ENCODE results near the gene FANK1.

Gene FANK1

GRCh38 chr10:125880719-125881118 lies 15.6 kb upstream of the FANK1 start:
- no peak for ATAC-seq
- TF ChIP-seq PPARA (CRISPR knock-in tag; IDR thresholded peaks at IDR 0.05; ENCODE audit: borderline replicate concordance) (no peak), ZNF8 (CRISPR knock-in tag; IDR thresholded peaks at IDR 0.05) (no peak), TOX (CRISPR knock-in tag; IDR thresholded peaks at IDR 0.05; ENCODE audit: borderline replicate concordance) (no peak), CSDC2 (CRISPR knock-in tag; IDR thresholded peaks at IDR 0.05) (no peak)

DNA sequence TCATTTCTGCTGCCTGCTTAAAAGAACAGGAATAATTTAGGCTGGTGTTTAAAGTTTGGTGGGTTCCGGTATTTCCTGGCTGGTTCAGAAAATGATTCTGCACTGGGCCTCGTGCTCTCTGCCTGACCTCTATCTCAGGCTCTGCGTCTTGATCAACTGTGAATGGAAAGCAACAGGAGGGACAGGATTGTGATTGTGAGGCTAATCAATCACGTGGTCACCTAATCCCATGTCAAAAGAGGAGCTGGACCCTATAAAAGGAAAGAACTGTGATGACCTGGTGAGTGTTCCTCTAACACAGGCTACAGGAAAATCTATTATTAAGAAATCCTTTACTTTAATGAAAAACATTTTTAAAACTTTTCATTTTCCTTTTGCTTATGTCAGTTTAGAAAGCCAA lies 15.2 kb upstream of the FANK1 start, which contains the start of gene DHX32:
Gene DHX32, minus strand, starts transcription at position 101 of the 400 bp plus-strand sequence. CDS start 468 bp downstream, outside the sequence.
- TF ChIP-seq ZFP3 (CRISPR knock-in tag; IDR thresholded peaks at IDR 0.05) (no peak), ZC3H10 (CRISPR knock-in tag; IDR thresholded peaks at IDR 0.05) (no peak), GLIS3 (CRISPR knock-in tag; IDR thresholded peaks at IDR 0.05) (no peak)
- no peak for ATAC-seq

DNA sequence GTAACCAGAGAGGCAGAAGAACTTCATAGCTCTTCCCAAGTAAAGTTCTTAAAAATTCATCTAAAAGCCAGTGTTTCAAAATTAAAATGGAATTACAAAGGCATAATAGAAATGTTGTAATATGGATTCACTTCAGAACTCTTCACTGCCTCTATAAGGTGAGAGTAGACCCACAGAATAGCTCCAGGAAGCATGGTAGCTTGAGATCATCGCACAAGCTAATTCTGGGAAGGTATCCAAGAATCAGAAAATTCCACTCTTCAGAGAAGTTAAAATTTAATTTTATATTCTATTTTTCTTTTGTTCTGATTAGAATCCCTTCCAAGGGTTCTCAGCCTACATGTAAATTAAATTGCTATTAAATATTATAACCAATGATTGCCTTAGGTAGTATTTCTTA lies 13.8 kb upstream of the FANK1 start:
- TF ChIP-seq CSRNP3 (CRISPR knock-in tag; IDR thresholded peaks at IDR 0.05) (no peak), ARNTL (CRISPR knock-in tag; IDR thresholded peaks at IDR 0.05; ENCODE audit: borderline replicate concordance, low read depth) (no peak), POU6F1 (CRISPR knock-in tag; IDR thresholded peaks at IDR 0.05; ENCODE audit: borderline replicate concordance, low read depth) (no peak), ZFP30 (CRISPR knock-in tag; IDR thresholded peaks at IDR 0.05) (no peak), OSR1 (CRISPR knock-in tag; IDR thresholded peaks at IDR 0.05) (no peak), ISL1 (CRISPR knock-in tag; IDR thresholded peaks at IDR 0.05) (no peak), ZFP3 (CRISPR knock-in tag; IDR thresholded peaks at IDR 0.05) (no peak), ZNF8 (CRISPR knock-in tag; IDR thresholded peaks at IDR 0.05) (no peak), RARB (CRISPR knock-in tag; IDR thresholded peaks at IDR 0.05) (no peak), PATZ1 (CRISPR knock-in tag; IDR thresholded peaks at IDR 0.05; ENCODE audit: borderline replicate concordance) (no peak), ZNF565 (CRISPR knock-in tag; conservative IDR thresholded peaks at IDR 0.05; ENCODE audit: low read depth) (no peak), ZC3H10 (CRISPR knock-in tag; IDR thresholded peaks at IDR 0.05) (no peak), PPARA (CRISPR knock-in tag; IDR thresholded peaks at IDR 0.05; ENCODE audit: borderline replicate concordance) (no peak), BACH2 (CRISPR knock-in tag; IDR thresholded peaks at IDR 0.05; ENCODE audit: borderline replicate concordance) (no peak), TCF4 (CRISPR knock-in tag; IDR thresholded peaks at IDR 0.05; ENCODE audit: borderline replicate concordance) (no peak), TSHZ2 (CRISPR knock-in tag; IDR thresholded peaks at IDR 0.05) (no peak), TOX (CRISPR knock-in tag; IDR thresholded peaks at IDR 0.05; ENCODE audit: borderline replicate concordance) (no peak), GLIS3 (CRISPR knock-in tag; IDR thresholded peaks at IDR 0.05) (no peak)
- TF ChIP-seq, protein P1, sequence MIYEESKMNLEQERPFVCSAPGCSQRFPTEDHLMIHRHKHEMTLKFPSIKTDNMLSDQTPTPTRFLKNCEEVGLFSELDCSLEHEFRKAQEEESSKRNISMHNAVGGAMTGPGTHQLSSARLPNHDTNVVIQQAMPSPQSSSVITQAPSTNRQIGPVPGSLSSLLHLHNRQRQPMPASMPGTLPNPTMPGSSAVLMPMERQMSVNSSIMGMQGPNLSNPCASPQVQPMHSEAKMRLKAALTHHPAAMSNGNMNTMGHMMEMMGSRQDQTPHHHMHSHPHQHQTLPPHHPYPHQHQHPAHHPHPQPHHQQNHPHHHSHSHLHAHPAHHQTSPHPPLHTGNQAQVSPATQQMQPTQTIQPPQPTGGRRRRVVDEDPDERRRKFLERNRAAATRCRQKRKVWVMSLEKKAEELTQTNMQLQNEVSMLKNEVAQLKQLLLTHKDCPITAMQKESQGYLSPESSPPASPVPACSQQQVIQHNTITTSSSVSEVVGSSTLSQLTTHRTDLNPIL (CRISPR knock-in tag; IDR thresholded peaks at IDR 0.05; ENCODE audit: low read depth), result no peak

More for the DNA sequence above, 13.8 kb upstream of the FANK1 start:
- ATAC-seq, result peak; percentile 66

Data from SK-N-SH treated with all-trans-retinoic acid at 6 μM for 48 hours (cell line).